ENCODE results near the gene CFAP299.

DNA sequence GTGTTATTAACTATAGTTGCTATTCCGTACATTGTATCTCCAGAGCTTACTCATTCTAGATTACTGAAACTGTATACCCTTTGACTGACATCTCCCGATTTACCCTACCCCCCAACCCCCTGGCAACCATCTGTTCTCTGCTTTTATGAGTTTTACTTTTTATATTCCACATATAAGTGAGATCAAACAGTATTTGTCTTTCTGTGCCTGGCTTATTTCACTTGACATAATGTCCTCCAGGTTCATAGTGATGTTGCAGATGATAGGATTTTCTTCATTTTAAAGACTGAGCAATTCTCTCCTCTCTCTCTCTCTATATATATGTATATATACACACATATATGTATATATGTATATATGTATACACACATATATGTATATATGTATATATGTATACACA is 54.6 kb downstream of the CFAP299 start:
- TF ChIP-seq POLR2AphosphoS5 (IDR thresholded peaks at IDR 0.05; ENCODE audit: low read depth, low read length) (no peak), SPI1 (IDR thresholded peaks at IDR 0.05; ENCODE audit: low read depth, low read length) (no peak), POLR2A (IDR thresholded peaks at IDR 0.05; ENCODE audit: low read depth, low read length) (no peak)

Measured in GM12891 (cell line).